Inferior parietal cortex (tissue), 1 donor: ENCODE data around the gene ZNF821.
"Not testable (repeated sequence)": the region's sequence is repeated elsewhere in the genome, so short reads cannot be mapped to it uniquely, and the experiment has no call there.

Experiments
- DNase-seq: peaks from one replicate; pipeline ENCODE4 v3.0.0-alpha.2; 2016; ENCODE audit errors: extremely low spot score

Gene ZNF821

DNA sequence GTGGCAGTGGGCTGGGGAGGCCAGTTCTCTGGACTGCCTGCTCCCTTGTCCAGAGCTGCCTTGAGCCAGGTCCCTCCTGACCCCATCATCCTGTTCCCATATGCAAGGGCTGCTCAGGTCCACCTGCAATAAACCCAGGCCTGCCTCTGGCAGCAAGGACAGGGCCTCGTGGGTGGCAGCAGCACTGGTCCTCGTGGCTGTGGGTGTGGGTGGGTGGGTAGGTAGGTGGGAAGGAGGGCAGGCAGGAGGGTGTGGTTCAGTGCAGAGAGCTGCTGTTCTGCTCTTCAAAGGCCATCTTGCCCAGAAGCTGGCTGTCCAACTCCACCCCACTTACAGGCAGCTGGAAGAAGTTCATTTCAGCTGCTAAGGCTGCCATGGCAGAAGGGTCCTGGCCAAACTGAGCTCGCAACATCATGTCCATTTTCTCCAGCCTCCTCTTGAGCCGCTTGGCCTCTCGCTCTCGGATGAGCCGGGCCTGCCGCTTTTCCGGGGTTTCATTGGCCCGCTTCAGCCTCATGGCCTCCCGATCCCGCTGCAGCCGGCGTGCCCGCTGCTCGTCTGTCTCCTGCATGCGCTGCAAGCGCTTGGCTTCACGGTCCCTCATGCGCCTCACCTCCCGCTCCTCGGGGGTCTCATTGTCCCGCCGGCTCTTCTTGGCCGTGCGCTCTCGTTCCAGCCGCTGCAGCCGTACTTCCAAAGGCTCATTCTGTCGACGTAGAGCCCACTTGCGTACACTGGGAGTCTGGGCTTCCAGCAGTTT is 24.0 kb downstream of the ZNF821 start:
- no peak for DNase-seq

DNA sequence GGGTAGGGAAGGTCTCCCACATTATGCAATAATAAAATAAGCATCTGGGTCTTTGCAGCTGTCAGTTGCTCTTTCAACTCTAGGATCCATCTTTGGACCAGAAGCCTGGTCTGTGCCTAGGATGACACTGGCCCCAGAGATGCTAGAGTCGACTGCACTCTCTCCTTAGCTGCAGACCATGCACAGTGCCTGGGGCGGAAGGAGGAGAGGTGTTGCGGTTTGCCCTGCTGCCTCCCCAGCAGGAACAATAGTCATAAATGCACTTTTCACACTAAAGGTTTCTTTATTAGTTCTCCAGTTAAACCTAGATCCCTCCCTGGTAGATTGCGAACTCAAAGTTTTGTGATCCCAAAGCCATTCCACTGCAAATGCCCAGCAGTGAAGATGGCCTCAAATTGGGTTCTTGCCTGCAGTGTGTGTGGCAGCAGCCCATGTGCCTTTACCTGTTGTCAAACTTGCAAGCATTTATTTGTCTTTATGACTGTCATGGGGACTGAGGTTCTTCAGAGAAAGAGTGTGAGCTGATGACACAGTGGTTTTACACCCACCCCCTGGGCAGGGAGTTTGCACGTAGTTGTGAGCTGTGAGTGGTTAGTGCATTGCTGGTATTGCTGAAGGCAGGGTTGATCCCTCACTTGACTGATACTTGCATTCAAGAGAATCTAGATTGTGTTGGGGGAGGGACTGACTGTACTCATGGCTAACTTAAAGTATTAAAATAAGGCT is 27.9 kb downstream of the ZNF821 start:
- no peak for DNase-seq

DNA sequence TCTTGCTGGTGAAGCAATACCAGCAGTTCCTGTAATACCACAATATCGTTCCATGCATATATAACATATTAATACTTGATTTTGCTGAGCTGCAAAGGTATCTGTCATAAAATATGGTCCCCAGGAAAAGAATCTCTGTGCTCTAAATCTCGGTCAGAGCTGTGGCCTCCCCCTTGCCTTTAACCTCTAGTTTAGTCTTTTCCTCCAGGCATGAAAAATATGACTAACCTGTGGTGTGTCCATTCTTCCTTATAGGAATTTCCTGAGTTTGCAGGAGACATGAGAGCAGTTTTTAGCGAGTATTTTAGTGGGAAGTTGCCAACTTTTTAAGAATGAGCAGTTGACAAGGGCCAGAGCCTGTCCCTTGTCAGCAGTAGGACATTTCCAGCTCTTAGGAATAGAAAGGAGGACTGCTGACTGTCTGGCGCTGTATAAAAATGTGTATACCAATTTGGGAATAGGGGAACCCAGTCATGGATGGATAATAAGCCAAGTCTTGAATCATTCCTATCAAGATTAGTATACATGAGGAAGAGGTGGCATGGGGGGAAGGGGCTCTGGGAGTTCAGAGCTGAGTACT is 29.5 kb downstream of the ZNF821 start:
- DNase-seq, result no peak

DNA sequence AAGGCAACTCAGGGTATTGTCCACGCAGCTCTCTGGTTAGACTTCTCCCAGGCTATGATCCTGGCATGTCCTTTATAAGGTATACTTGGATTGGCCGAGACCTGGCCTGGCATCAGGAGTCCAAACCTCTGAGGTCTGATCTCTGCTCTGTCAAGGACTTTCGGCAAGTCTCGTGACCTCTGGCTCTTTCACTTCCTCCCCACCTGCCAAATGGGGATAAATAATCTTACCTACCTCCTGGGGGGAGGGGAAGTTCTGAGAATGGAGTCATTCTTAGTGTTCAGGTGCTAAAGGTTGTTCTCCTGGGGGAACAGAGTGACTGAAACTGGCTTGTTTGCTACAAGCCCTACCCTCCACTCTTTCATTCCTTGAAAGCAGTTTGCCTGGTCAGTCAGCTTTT is 30.6 kb downstream of the ZNF821 start:
- DNase-seq, result no peak

DNA sequence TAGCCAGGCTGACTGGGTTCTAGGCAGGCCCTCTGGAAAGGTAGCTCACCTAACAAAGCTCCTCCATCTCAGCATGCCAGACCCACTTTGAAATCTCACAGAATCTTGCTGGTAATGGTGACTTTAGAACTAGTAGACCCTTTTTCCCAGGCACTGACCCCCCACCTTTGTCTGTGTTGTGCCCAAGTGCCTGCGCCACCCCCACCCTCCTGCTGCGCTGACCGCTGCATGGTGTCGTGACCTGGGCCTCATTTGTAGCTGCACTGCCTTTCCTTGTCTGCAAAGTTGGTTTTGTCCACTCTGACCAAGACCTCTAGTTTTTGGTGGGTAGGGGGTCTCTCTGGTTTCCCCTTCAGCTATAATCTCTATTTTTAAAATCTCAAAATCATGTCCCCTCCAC is 31.4 kb downstream of the ZNF821 start:
- DNase-seq, result no peak

DNA sequence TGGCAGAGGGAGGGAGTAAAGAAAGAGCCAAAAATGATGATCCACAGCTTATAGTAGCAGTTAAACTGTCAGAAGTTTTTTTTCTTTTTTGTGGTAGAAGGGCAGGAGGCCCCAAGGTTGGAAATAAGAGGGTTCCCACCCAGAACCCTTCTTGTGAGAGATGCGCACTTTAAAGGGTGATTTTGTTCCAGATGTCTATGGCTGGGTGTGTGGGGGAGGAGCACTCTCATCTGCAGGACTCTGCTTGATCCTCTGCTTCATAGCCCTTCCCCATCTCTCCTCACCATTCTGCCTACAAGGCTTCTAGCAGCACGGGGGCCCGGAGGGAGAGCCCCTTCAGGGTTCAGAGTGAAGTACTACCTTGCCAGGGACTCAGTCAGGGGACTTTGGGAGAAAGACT is 31.8 kb downstream of the ZNF821 start:
- DNase-seq, result no peak

DNA sequence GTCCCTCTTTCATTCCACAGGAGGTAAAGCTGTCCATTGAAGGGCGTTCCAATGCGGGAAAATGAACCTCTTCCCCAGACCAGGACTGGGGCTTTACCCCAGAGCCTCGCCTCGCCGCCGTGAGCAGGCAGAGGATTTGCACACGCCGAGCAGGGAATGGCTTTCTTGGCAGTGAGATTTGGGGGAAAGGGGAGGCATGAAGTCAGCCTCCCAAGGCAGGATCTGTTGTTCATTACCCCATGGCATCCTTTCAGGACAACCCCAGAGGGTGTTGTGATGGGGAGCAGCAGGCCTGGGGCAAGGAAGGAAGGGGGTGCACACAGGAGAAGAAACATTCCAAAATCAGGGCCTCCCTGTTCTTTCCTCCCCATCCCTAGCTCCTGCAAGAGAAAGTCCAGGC is 32.2 kb downstream of the ZNF821 start:
- DNase-seq, result no peak

DNA sequence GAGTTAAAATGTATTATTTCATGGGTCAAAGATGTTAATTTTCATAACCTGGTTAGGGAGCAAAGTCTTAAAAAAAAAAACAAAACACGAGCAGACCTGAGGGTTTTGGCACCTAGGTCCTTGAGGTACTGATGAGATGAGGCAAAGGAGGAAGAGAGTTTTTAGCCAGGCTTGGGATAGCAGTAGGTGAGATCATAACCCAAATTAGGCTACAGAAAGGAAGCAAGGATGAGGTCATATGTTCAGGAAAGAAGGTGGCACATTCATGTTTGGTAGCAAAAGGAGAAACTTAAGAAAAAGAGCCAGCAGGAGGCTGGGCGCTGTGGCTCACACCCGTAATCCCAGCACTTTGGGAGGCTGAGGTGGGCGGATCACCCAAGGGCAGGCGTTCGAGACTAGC is 35.4 kb downstream of the ZNF821 start:
- DNase-seq, result no peak

DNA sequence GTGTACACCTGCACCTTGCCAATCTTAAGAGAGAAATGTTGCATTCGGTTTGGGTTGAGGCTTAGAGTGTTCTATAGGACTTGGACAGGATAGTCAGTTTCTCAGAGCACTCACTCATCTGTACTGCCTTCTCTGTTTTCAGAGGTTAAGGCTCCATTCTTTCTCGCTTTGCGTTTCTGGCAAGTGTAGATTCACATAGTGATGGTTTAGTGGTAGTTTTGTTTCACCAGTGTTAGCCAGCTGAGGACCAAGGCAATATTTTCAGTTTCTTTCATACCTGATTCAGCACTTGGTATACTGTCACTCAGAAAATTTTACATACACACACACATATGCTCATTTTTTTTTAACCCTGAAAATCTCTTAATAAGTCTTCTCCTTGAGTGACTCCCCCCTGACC is 36.9 kb downstream of the ZNF821 start:
- no peak for DNase-seq

DNA sequence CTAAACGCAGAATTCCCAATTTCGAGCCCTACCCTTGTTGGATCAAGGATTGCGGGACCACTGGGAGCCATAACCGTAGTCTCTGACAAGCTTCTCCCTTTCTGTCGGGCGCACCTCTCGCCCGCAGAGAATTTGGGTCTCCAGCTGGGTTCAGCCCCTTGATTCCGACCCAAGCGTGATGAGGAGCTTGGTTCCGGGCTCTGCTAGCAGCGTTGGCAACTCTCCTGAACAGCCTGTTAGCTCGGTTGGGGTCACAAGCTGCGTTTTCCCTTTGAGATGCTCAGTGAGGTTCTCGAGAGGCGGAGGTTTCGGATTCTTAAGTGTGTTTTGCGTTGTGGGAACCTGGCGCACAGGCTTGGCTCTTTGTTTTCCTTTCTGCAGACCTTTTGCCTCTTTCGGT is 37.6 kb downstream of the ZNF821 start:
- no peak for DNase-seq

DNA sequence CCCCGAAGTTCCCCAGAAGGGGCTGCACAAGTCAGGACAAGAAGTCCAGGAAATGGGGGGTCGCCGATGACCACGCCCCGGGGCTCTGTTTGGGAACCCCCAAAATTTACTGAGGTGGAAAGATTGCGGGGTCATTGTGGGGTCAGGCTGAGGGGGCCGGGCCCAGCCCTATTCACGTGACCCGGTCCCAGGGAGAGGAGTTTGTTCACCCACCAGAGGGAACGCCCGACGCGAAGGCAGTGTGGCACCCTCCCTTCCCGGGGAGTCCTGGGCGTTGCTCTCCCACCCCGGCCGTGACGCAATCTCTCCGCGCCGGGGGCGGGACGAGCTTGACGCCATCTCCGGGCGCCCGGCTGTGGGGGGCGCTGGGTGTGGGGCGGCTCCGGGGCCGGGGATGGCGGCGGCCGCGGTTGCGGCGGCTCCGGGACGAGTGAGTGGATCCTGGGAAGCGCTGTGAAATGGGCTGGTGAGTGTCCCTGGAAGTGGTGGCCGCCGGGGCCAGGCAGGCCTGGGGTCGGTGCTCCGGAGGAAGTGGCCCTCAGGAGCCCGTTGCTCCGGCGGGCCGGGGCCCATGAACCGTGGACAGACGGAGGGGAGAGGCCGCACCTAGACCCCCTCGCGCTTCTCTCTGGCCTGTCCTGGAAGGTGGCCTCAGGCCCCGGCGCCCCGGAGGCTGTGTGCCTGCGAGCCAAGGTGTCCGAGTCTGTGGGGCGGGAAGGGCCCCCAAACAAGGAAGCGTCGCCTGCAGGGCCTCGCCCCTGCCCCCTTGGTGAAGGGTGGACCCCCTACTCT is 38.1 kb downstream of the ZNF821 start, which contains the start of gene ATXN1L:
Gene ATXN1L, plus strand, starts transcription at position 338 of the 792 bp plus-strand sequence. CDS start 3,765 bp downstream, outside the sequence.
- peak; percentile 89 for DNase-seq

DNA sequence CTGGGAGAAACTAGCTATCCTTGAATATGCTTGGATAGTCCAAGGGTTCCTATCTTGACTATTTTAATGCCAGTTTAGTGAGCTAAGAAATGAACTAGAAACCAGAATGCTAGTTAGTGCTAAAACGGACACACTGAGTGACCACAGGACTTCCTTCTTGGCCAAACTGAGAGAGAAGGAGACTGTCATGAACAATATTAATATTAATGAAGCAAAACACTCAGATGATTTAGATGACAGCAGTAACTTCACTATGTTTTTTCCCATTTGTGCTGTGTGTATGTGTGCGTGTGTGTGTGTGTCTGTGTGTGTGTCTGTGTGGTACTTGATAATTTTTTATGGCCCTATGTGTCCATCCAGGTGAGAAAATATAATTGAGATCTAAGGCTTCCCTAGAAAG is 40.4 kb downstream of the ZNF821 start:
- DNase-seq, result no peak

DNA sequence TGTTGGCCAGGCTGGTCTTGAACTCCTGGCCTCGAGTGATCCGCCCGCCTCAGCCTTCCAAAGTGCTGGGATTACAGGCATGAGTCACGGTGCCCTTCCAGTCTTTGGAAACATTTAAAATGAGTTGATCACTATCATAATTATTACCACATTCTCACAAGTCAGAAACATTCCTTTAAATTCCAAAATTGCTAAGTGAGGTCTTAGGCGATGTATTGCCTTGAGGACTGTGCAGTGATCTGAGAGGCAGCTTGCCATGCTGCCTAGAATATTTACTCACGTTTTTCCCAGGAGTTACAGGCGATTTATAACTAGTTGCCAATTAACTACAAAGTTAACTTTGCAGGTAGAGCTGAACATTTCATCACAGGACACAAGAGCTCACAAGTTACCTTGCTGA is 43.9 kb downstream of the ZNF821 start:
- no peak for DNase-seq

DNA sequence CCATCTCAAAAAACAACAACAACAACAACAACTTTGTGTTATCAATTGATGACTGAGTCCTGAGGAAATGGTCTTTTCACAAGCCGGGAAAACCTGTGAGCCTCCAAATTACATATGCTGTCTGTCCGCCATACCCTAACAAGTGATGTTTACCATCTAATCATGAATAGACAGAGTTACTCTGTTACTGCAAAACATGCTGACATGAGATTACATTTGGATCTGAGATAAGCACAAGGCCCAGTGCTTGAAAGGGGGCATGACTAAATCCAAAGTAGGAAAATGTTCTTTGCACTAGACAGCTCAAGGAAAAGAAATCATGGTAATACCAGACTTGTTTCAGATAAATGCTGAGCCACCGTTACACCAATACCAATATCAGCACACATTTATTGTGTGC is 46.8 kb downstream of the ZNF821 start:
- no peak for DNase-seq

DNA sequence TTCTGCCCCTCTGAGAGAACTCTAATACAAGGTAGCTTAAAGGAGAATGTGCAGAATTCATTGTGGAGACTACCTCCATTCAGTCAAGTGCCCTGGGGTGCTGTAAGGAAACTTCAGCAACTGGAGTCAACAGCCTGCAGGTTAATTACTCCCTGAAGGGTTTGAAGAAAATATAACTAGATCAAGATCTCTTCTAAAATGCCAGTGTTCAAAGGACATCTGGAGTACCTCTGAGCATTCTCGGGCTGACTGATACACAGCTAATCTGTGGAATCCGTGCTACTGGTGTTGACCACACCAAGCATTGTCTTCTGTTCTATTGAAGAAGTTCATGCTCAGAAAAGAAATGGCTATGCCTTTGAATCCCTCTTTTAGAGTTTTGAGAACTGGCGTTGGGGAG is 49.7 kb downstream of the ZNF821 start:
- DNase-seq, result no peak

DNA sequence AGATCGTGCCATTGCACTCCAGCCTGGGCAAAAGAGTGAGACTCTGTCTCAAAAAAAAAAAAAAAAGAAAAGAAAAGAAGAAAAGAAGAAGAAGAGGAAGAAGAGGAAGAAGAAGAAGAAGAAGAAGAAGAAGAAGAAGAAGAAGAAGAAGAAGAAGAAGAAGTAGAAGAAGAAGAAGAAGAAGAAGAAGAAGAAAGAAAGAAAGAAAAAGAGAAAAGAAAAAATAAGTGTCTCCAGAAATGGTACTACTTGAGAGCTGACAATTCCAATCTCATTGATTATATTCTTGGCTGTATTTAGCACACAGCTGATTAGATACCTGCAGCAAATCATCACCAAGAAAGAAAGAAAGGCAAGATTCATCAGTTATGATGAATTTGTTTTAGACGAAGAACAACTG is 51.9 kb downstream of the ZNF821 start:
- not testable (repeated sequence) for DNase-seq

DNA sequence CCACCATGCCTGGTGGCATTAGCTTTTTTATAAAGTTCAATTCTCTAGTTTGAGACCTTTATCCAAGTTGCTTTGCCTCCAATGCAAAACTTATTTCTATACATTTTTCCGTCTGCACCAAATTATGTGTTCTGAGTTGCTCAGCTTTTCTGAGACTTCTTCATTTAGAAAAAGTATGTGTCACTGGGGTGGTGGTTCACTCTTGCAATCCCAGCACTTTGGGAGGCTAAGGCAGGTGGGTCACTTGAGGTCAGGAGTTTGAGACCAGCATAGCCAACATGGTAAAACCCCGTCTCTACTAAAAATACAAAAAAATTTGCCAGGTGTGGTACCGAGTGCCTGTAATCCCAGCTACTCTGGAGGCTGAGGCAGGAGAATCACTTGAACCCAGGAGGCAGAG is 52.3 kb downstream of the ZNF821 start:
- DNase-seq, result not testable (repeated sequence)

DNA sequence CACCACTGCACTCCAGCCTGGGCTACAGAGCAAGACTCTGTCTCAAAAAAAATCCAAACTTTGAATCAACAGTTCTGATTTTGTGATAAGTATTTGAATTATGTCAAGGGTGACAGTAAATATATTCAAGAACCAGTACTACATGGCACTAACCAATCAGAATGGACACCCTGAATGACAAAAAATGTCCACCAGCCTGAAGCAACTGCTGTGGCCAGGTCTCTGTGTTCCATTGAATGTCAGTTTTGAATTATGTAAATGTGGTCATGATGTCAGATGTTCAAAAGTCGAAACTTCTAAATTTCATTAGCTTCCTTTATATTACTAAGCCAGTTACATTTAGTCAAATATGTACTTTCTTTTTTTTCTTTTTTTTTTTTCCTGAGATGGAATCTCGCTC is 53.6 kb downstream of the ZNF821 start:
- no peak for DNase-seq

DNA sequence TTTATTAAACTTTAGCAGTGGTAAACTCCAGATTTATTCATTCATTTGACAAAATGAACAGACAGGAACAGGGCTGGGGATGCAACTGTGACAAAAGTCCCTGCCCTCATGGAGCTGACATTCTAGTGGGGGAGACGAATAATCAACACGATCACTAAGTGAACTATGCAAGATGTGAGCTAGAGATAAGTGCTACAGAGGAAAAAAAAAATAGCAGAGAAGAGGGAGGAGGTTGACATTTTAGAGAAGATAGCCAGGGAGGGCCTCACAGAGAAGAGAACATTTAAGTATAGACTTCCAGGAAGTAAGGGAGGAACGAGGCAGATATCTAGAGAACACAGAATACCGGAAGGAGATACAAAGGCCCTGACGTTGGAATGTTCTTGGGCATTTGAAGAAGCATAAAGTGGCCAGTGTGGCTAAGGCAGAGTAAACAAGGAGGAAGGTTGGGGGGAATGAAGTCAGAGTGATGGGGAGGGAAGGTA is 57.4 kb downstream of the ZNF821 start:
- no peak for DNase-seq

DNA sequence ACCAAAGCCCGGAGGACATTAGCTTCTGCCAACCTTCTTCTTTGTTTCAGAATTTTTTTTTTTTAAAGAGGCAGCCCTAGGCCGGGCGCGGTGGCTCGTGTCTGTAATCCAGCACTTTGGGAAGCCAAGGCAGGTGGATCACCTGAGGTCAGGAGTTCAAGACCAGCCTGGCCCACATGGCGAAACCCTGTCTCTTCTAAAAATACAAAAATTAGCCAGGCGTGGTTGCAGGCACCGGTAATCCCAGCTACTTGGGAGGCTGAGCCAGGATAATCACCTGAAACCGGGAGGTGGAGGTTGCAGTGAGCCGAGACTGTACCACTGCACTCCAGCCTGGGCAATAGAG is 66.9 kb downstream of the ZNF821 start:
- DNase-seq, result not testable (repeated sequence)

DNA sequence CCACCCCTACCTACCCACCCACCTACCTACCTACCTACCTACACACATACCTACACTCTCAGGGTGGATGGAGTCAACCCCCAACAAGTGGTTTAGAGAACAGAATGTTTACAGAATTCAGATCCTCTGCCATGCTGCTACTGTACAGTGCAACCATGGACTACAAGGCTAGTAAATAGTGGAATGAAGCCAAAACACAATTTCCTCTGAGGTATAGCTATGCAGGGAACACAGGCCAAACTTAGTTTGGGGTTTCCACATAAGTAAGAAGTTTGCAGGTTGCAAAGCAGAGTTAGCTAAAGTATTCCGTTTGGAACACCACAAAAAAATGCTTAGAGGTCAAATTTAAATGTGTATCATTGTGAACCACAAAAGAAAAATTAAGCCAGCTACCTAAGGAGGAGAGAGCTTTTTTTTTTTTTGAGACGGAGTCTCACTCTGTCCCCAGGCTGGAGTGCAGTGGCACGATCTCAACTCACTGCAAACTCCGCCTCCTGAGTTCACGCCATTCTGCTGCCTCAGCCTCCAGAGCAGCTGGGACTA is 72.7 kb downstream of the ZNF821 start:
- DNase-seq, result no peak

DNA sequence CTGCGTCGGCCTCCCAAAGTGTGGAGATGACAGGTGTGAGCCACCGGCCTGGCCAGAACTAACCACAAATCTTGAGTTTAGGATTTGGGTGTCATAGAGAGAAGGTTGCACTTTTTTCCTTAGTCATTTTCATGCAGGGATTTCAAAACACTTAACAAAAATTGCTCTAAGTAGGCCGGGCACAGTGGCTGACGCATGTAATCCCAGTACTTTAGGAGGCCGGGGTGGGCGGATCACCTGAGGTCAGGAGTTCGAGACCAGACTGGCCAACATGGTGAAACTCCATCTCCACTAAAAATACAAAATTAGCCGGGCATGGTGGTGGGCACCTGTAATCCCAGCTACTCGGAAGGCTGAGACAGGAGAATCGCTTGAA is 73.8 kb downstream of the ZNF821 start:
- DNase-seq, result not testable (repeated sequence)
